ENCODE data around the gene SLC12A5.

SLC12A5 gene

DNA sequence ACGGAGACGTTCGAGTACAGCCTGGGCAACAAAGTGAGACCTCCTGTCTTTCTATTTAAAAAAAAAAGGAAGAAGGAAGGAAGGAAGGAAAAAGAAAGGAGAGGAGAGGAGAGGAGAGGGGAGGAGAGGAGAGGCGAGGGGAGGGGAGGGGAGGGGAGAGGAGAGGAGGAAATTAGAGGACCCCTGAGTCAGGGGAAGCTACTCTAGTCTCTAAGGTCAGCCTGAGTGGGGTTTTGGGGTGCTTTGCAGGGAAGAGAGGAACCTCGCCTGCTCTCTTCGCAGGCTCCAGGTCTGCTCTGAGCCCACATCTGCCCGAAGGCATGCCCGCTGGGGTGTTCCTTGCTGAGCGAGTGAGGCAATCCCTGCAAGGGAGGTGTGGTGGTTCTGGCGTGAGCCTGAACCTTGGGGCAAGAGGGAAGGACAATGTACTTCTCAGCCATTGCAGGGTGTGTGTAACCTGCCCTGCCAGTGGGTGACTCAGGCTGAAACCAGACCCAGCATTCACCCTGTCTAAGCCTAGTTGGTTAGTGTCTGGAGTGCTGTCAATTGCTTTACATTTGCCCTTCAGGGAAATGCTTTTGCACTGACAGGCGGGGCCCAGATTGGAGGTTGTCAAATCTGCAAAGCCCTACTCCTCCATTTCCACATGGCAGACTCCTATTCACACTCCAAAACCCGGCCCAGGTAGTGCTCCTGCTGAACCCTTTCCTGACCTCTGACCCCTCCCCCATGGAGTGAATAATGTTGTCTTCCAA, 35.6 kb upstream of the SLC12A5 start (continued):
- TF ChIP-seq, protein P1, sequence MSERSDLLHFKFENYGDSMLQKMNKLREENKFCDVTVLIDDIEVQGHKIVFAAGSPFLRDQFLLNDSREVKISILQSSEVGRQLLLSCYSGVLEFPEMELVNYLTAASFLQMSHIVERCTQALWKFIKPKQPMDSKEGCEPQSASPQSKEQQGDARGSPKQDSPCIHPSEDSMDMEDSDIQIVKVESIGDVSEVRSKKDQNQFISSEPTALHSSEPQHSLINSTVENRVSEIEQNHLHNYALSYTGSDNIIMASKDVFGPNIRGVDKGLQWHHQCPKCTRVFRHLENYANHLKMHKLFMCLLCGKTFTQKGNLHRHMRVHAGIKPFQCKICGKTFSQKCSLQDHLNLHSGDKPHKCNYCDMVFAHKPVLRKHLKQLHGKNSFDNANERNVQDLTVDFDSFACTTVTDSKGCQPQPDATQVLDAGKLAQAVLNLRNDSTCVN (tag by site-specific recombination; optimal IDR thresholded peaks at IDR 0.05): peak; percentile 11
- TF ChIP-seq ZNF747 (tag by site-specific recombination; IDR thresholded peaks at IDR 0.05) (no peak), EGR2 (tag by site-specific recombination; IDR thresholded peaks at IDR 0.05; ENCODE audit: low read depth) (no peak), FEZF1 (tag by site-specific recombination; IDR thresholded peaks at IDR 0.05) (no peak), SP7 (tag by site-specific recombination; IDR thresholded peaks at IDR 0.05) (peak; percentile 47; the same call in 1 of the 2 replicates), GLI4 (tag by site-specific recombination; IDR thresholded peaks at IDR 0.05) (no peak), KLF16 (tag by site-specific recombination; IDR thresholded peaks at IDR 0.05) (0 out of 2 replicates have a peak, but pooled peaks have one; percentile 28), ZNF514 (tag by site-specific recombination; IDR thresholded peaks at IDR 0.05) (no peak), ZFP3 (tag by site-specific recombination; IDR thresholded peaks at IDR 0.05; ENCODE audit: low read depth) (peak; percentile 96), ZBTB17 (tag by site-specific recombination; IDR thresholded peaks at IDR 0.05) (no peak), YY1 (tag by site-specific recombination; IDR thresholded peaks at IDR 0.05) (no peak), ZNF366 (tag by site-specific recombination; conservative IDR thresholded peaks at IDR 0.05) (0 out of 2 replicates have a peak, but pooled peaks have one; percentile 21), ZNF837 (tag by site-specific recombination; IDR thresholded peaks at IDR 0.05) (no peak), SETDB1 (IDR thresholded peaks at IDR 0.05; ENCODE audit: insufficient read length, low read length) (no peak), ZFP69B (tag by site-specific recombination; IDR thresholded peaks at IDR 0.05) (0 out of 2 replicates have a peak, but pooled peaks have one; percentile 32), ZNF433 (tag by site-specific recombination; IDR thresholded peaks at IDR 0.05; ENCODE audit: low read depth) (no peak), ZNF133 (tag by site-specific recombination; IDR thresholded peaks at IDR 0.05) (no peak), ZNF596 (tag by site-specific recombination; IDR thresholded peaks at IDR 0.05) (no peak), ZIC2 (tag by site-specific recombination; IDR thresholded peaks at IDR 0.05) (0 out of 2 replicates have a peak, but pooled peaks have one; percentile 15), ZNF629 (tag by site-specific recombination; IDR thresholded peaks at IDR 0.05) (0 out of 2 replicates have a peak, but pooled peaks have one; percentile 34), ZNF600 (tag by site-specific recombination; IDR thresholded peaks at IDR 0.05) (peak; percentile 98), ZNF792 (tag by site-specific recombination; IDR thresholded peaks at IDR 0.05) (no peak), ZNF350 (tag by site-specific recombination; IDR thresholded peaks at IDR 0.05) (no peak), ZNF768 (tag by site-specific recombination; IDR thresholded peaks at IDR 0.05) (no peak), SP3 (tag by site-specific recombination; IDR thresholded peaks at IDR 0.05) (no peak), KLF1 (tag by site-specific recombination; IDR thresholded peaks at IDR 0.05) (peak; percentile 59), ZNF707 (tag by site-specific recombination; IDR thresholded peaks at IDR 0.05) (no peak), ZNF239 (tag by site-specific recombination; IDR thresholded peaks at IDR 0.05) (no peak), ZNF16 (tag by site-specific recombination; IDR thresholded peaks at IDR 0.05; ENCODE audit: low read depth) (no peak)
- TF ChIP-seq, protein P2, sequence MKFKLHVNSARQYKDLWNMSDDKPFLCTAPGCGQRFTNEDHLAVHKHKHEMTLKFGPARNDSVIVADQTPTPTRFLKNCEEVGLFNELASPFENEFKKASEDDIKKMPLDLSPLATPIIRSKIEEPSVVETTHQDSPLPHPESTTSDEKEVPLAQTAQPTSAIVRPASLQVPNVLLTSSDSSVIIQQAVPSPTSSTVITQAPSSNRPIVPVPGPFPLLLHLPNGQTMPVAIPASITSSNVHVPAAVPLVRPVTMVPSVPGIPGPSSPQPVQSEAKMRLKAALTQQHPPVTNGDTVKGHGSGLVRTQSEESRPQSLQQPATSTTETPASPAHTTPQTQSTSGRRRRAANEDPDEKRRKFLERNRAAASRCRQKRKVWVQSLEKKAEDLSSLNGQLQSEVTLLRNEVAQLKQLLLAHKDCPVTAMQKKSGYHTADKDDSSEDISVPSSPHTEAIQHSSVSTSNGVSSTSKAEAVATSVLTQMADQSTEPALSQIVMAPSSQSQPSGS (tag by site-specific recombination; IDR thresholded peaks at IDR 0.05; ENCODE audit: low read depth): no peak
- TF ChIP-seq, protein P3, sequence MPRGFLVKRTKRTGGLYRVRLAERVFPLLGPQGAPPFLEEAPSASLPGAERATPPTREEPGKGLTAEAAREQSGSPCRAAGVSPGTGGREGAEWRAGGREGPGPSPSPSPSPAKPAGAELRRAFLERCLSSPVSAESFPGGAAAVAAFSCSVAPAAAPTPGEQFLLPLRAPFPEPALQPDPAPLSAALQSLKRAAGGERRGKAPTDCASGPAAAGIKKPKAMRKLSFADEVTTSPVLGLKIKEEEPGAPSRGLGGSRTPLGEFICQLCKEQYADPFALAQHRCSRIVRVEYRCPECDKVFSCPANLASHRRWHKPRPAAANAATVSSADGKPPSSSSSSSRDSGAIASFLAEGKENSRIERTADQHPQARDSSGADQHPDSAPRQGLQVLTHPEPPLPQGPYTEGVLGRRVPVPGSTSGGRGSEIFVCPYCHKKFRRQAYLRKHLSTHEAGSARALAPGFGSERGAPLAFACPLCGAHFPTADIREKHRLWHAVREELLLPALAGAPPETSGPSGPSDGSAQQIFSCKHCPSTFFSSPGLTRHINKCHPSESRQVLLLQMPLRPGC (tag by site-specific recombination; IDR thresholded peaks at IDR 0.05): 0 out of 2 replicates have a peak, but pooled peaks have one; percentile 30
- TF ChIP-seq, protein P4, sequence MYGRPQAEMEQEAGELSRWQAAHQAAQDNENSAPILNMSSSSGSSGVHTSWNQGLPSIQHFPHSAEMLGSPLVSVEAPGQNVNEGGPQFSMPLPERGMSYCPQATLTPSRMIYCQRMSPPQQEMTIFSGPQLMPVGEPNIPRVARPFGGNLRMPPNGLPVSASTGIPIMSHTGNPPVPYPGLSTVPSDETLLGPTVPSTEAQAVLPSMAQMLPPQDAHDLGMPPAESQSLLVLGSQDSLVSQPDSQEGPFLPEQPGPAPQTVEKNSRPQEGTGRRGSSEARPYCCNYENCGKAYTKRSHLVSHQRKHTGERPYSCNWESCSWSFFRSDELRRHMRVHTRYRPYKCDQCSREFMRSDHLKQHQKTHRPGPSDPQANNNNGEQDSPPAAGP (tag by site-specific recombination; IDR thresholded peaks at IDR 0.05): peak; percentile 90
- TF ChIP-seq, protein P5, sequence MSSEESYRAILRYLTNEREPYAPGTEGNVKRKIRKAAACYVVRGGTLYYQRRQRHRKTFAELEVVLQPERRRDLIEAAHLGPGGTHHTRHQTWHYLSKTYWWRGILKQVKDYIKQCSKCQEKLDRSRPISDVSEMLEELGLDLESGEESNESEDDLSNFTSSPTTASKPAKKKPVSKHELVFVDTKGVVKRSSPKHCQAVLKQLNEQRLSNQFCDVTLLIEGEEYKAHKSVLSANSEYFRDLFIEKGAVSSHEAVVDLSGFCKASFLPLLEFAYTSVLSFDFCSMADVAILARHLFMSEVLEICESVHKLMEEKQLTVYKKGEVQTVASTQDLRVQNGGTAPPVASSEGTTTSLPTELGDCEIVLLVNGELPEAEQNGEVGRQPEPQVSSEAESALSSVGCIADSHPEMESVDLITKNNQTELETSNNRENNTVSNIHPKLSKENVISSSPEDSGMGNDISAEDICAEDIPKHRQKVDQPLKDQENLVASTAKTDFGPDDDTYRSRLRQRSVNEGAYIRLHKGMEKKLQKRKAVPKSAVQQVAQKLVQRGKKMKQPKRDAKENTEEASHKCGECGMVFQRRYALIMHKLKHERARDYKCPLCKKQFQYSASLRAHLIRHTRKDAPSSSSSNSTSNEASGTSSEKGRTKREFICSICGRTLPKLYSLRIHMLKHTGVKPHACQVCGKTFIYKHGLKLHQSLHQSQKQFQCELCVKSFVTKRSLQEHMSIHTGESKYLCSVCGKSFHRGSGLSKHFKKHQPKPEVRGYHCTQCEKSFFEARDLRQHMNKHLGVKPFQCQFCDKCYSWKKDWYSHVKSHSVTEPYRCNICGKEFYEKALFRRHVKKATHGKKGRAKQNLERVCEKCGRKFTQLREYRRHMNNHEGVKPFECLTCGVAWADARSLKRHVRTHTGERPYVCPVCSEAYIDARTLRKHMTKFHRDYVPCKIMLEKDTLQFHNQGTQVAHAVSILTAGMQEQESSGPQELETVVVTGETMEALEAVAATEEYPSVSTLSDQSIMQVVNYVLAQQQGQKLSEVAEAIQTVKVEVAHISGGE (tag by site-specific recombination; conservative IDR thresholded peaks at IDR 0.05; ENCODE audit: low read depth): no peak
